22Rv1 (cell line): ENCODE measurements around the gene MYRIP.

Experiments
- ZFX ChIP-seq: fragments of 450-650 bp; IDR thresholded peaks from 2 replicates; pipeline ENCODE4 v1.6.1; 2017; ENCODE audit warnings: antibody characterized with exemption, borderline replicate concordance
- TF ChIP-seq, protein P1 (sequence below): fragments of 450-650 bp; IDR thresholded peaks from 2 replicates; pipeline ENCODE4 v1.5.1; 2017; ENCODE audit warnings: mild to moderate bottlenecking

DNA sequence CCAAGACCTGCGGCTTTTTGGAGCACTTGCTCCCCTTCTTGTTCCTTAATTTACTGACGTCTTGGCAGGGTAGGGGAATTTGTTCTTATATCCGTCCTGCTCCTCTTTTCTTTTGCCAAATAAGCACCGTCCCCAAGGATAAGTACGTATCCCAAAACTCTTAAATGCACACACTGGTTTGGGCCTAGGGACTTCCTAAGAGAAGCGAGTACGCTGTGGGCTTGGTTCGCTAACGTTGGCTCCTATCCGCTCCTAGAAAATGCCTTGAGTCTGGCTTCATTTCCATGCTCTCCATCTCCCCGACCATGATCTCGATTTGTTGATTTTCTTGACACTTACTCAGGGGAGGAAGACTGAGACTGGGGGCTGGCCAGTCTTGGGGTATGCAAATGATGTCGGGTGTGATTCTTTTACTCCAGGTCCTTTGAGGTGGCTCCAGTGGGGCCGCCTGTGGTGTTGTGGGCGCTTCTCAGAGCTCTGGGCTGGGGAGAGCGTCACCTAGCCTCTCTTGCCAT, 1.3 kb downstream of the MYRIP start:
- TF ChIP-seq, protein P1, sequence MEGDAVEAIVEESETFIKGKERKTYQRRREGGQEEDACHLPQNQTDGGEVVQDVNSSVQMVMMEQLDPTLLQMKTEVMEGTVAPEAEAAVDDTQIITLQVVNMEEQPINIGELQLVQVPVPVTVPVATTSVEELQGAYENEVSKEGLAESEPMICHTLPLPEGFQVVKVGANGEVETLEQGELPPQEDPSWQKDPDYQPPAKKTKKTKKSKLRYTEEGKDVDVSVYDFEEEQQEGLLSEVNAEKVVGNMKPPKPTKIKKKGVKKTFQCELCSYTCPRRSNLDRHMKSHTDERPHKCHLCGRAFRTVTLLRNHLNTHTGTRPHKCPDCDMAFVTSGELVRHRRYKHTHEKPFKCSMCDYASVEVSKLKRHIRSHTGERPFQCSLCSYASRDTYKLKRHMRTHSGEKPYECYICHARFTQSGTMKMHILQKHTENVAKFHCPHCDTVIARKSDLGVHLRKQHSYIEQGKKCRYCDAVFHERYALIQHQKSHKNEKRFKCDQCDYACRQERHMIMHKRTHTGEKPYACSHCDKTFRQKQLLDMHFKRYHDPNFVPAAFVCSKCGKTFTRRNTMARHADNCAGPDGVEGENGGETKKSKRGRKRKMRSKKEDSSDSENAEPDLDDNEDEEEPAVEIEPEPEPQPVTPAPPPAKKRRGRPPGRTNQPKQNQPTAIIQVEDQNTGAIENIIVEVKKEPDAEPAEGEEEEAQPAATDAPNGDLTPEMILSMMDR = no peak
- no peak for TF ChIP-seq ZFX
